ENCODE measurements around the gene CADPS2. TPM values are rescaled to one million over a fixed set of nuclear protein-coding genes. Genes with fewer than 3 reads are reported as not detected.

The CADPS2 gene
- total and polyA plus RNA-seq, 2 of the 4 experiments (the other 2 are of a cell fraction) = 0.10 to 0.54 TPM

- Histone ChIP-seq H4K91ac (ENCODE audit: insufficient read depth, low read depth, low read length) (no peak overlapping the region), H2BK120ac (ENCODE audit: low read depth, low read length) (no peak overlapping the region), H2BK5ac (ENCODE audit: low read depth, low read length, poor library complexity, severe bottlenecking) (no peak overlapping the region), H3K14ac (replicated peaks; ENCODE audit: low read depth, low read length) (no peak overlapping the region), H2AFZ (replicated peaks; ENCODE audit: low read length, poor library complexity) (no peak overlapping the region), H2AK5ac (ENCODE audit: low read depth, low read length) (no peak overlapping the region), H3K36me3 (ENCODE audit: control insufficient read depth, insufficient read depth, low read length) (no peaks in the 10 kb centered on the region), H3K56ac (ENCODE audit: extremely low read depth, insufficient read depth, low read length) (no peak overlapping the region), H3K4ac (ENCODE audit: low read depth, low read length) (no peak overlapping the region), H3K4me2 (ENCODE audit: low read depth, low read length) (no peak overlapping the region), H3K9me3 (ENCODE audit: control insufficient read depth, insufficient read depth, low read length) (no peaks in the 10 kb centered on the region), H3K23ac (ENCODE audit: low read depth, low read length) (no peak overlapping the region), H4K5ac (ENCODE audit: low read depth, low read length) (no peak overlapping the region), H3K79me1 (ENCODE audit: low read depth in 1 of 2, low read length in 2 of 2) (no peaks in the 10 kb centered on the region), H3K4me3 (ENCODE audit: insufficient read depth, low read depth, low read length) (no peak overlapping the region), H2BK20ac (ENCODE audit: low read depth, low read length) (no peak overlapping the region), H4K20me1 (ENCODE audit: insufficient read depth, low read length) (no peaks in the 10 kb centered on the region), H3K4me1 (ENCODE audit: control insufficient read depth, insufficient read depth, low read length) (no peaks in the 10 kb centered on the region), H2BK15ac (ENCODE audit: low read depth, low read length) (no peak overlapping the region), H2AK9ac (replicated peaks; ENCODE audit: low read depth, low read length, poor library complexity) (no peak overlapping the region), H3K27me3 (ENCODE audit: control insufficient read depth, insufficient read depth, low read length) (no peaks in the 10 kb centered on the region), H3K9ac (ENCODE audit: low read depth, low read length) (no peak overlapping the region), H3K9me1 (ENCODE audit: insufficient read depth, low read length) (no peaks in the 10 kb centered on the region), H4K8ac (ENCODE audit: low read depth in 2 of 2, low read length in 2 of 2) (no peak overlapping the region), H3K27ac (ENCODE audit: insufficient read depth, low read length) (no peak overlapping the region), H3K18ac (ENCODE audit: low read depth, low read length) (no peak overlapping the region)
- dilution Hi-C loops (cut with HindIII; ENCODE audit: low sequenced_read_pairs, unreplicated experiment) = no loop called here
- DNase-seq (no peak), ATAC-seq (ENCODE audit: low read depth) (no peak)
- POLR2A ChIA-PET (ENCODE audit: unreplicated experiment) = no interaction called here
- no TSS peak for BruUV-seq (replicated peaks)
- intact Hi-C loops (cut with micrococcal nuclease) = no loop called here
- TF ChIP-seq FOS (IDR thresholded peaks at IDR 0.05; ENCODE audit: low read depth, low read length) (no peak), RAD21 (IDR thresholded peaks at IDR 0.05; ENCODE audit: low read length) (no peak), CTCF (conservative IDR thresholded peaks at IDR 0.05; ENCODE audit: low read depth, low read length) (no peak), ELK1 (IDR thresholded peaks at IDR 0.05; ENCODE audit: borderline replicate concordance, low read depth, low read length) (no peak), SMC3 (IDR thresholded peaks at IDR 0.05; ENCODE audit: low read depth, low read length) (no peak), RFX5 (IDR thresholded peaks at IDR 0.05; ENCODE audit: low read depth, low read length) (no peak), MXI1 (IDR thresholded peaks at IDR 0.05; ENCODE audit: borderline replicate concordance, low read depth, low read length) (no peak), NFE2L2 (IDR thresholded peaks at IDR 0.05; ENCODE audit: low read depth, low read length) (no peak), CHD1 (IDR thresholded peaks at IDR 0.05; ENCODE audit: low read depth, low read length) (no peak), CEBPB (IDR thresholded peaks at IDR 0.05; ENCODE audit: low read depth, low read length) (no peak), RCOR1 (IDR thresholded peaks at IDR 0.05; ENCODE audit: insufficient replicate concordance, low read length) (no peak)
- in situ Hi-C loops (cut with MboI; ENCODE audit: low sequenced_read_pairs) = no loop called here
- WGBS, 2 experiments (ENCODE audit: extremely low coverage in 2 of 2, insufficient read length in 1 of 2) = no CpG with 5 or more reads among the region's 2 CpGs
- CTCF ChIA-PET = no interaction called here
Measured at GRCh38 chr7:122433765-122434164, 452.5 kb downstream of the CADPS2 start.
